ENCODE results near the gene EHBP1.

Gene EHBP1

GRCh38 chr2:62705007-62705829 lies at the start of gene EHBP1:
TSS of gene EHBP1 (plus strand) at chr2:62705713. CDS start at chr2:62707192, 1,479 bp downstream.
- DNase-seq (ENCODE audit: low spot score) = peak; percentile 98

- DNase-seq (ENCODE audit: low spot score) = no peak
Observed at GRCh38 chr2:62657783-62658182, 47.7 kb upstream of the EHBP1 start.

- no peak for DNase-seq (ENCODE audit: low spot score)
Observed at GRCh38 chr2:62658891-62659290, 46.6 kb upstream of the EHBP1 start.

- no peak for DNase-seq (ENCODE audit: low spot score)
Observed at GRCh38 chr2:62660087-62660486, 45.4 kb upstream of the EHBP1 start.

GRCh38 chr2:62660582-62661262 lies 44.8 kb upstream of the EHBP1 start:
- DNase-seq (ENCODE audit: low spot score) = no peak

- no peak for DNase-seq (ENCODE audit: low spot score)
Observed at GRCh38 chr2:62661263-62661635, 44.3 kb upstream of the EHBP1 start.

- no peak for DNase-seq (ENCODE audit: low spot score)
Observed at GRCh38 chr2:62662131-62662530, 43.4 kb upstream of the EHBP1 start.

GRCh38 chr2:62662554-62662953 lies 43.0 kb upstream of the EHBP1 start:
- no peak for DNase-seq (ENCODE audit: low spot score)

- DNase-seq (ENCODE audit: low spot score) = no peak
Observed at GRCh38 chr2:62663411-62663810, 42.1 kb upstream of the EHBP1 start.

- DNase-seq (ENCODE audit: low spot score) = no peak
Observed at GRCh38 chr2:62663920-62664795, 41.4 kb upstream of the EHBP1 start.

- DNase-seq (ENCODE audit: low spot score) = no peak
Observed at GRCh38 chr2:62665446-62665845, 40.1 kb upstream of the EHBP1 start.

- DNase-seq (ENCODE audit: low spot score) = no peak
Observed at GRCh38 chr2:62669180-62669579, 36.3 kb upstream of the EHBP1 start.

- peak; percentile 78 for DNase-seq (ENCODE audit: low spot score)
Observed at GRCh38 chr2:62672601-62673000, 32.9 kb upstream of the EHBP1 start.

- DNase-seq (ENCODE audit: low spot score) = no peak
Observed at GRCh38 chr2:62675062-62675461, 30.5 kb upstream of the EHBP1 start.

- no peak for DNase-seq (ENCODE audit: low spot score)
Observed at GRCh38 chr2:62685256-62685655, 20.3 kb upstream of the EHBP1 start.

GRCh38 chr2:62686012-62686685 lies 19.4 kb upstream of the EHBP1 start:
- no peak for DNase-seq (ENCODE audit: low spot score)

- no peak for DNase-seq (ENCODE audit: low spot score)
Observed at GRCh38 chr2:62687636-62688035, 17.9 kb upstream of the EHBP1 start.

GRCh38 chr2:62688771-62689170 lies 16.7 kb upstream of the EHBP1 start:
- DNase-seq (ENCODE audit: low spot score) = no peak

- no peak for DNase-seq (ENCODE audit: low spot score)
Observed at GRCh38 chr2:62691186-62691585, 14.3 kb upstream of the EHBP1 start.

- DNase-seq (ENCODE audit: low spot score) = no peak
Observed at GRCh38 chr2:62692225-62692624, 13.3 kb upstream of the EHBP1 start.

GRCh38 chr2:62698653-62699052 lies 6.9 kb upstream of the EHBP1 start:
- DNase-seq (ENCODE audit: low spot score) = no peak

- no peak for DNase-seq (ENCODE audit: low spot score)
Observed at GRCh38 chr2:62704654-62705006, 883 bp upstream of the EHBP1 start.
